GM21360 (cell line): ENCODE results near the gene LPAR6.

Source experiments
- ATAC-seq: cut with Tn5 transposase; IDR thresholded peaks from one replicate; pipeline ENCODE4 v1.9.1; 2021; ENCODE audit warnings: mild to moderate bottlenecking, moderate library complexity; ENCODE audit not compliant: unreplicated experiment

LPAR6 gene

GRCh38 chr13:48415516-48415915 lies 2.6 kb upstream of the LPAR6 start:
- ATAC-seq, result no peak

- ATAC-seq, result no peak
These were observed 1.6 kb upstream of the LPAR6 start for GRCh38 chr13:48414501-48414900.

GRCh38 chr13:48411841-48412531 lies 927 bp downstream of the LPAR6 start:
- ATAC-seq, result no peak

- no peak for ATAC-seq
These were observed 1.6 kb downstream of the LPAR6 start for GRCh38 chr13:48411147-48411794.

GRCh38 chr13:48410199-48410598 lies 2.7 kb downstream of the LPAR6 start:
- ATAC-seq, result no peak

- no peak for ATAC-seq
These were observed 7.0 kb downstream of the LPAR6 start for GRCh38 chr13:48405875-48406274.

- no peak for ATAC-seq
These were observed 8.0 kb downstream of the LPAR6 start for GRCh38 chr13:48404952-48405351.

GRCh38 chr13:48403913-48404312 lies 9.0 kb downstream of the LPAR6 start:
- no peak for ATAC-seq

- ATAC-seq, result no peak
These were observed 9.7 kb downstream of the LPAR6 start for GRCh38 chr13:48403151-48403631.

- ATAC-seq, result no peak
These were observed 10.5 kb downstream of the LPAR6 start for GRCh38 chr13:48402325-48402932.

- no peak for ATAC-seq
These were observed 11.4 kb downstream of the LPAR6 start for GRCh38 chr13:48401480-48401879.

- ATAC-seq, result no peak
These were observed 12.0 kb downstream of the LPAR6 start for GRCh38 chr13:48400850-48401291.

GRCh38 chr13:48400090-48400694 lies 12.7 kb downstream of the LPAR6 start:
- no peak for ATAC-seq

- ATAC-seq, result no peak
These were observed 14.3 kb downstream of the LPAR6 start for GRCh38 chr13:48398450-48399095.

GRCh38 chr13:48397744-48398143 lies 15.2 kb downstream of the LPAR6 start:
- no peak for ATAC-seq

- no peak for ATAC-seq
These were observed 19.2 kb downstream of the LPAR6 start for GRCh38 chr13:48393698-48394085.

GRCh38 chr13:48393030-48393697 lies 19.7 kb downstream of the LPAR6 start:
- no peak for ATAC-seq

- no peak for ATAC-seq
These were observed 21.7 kb downstream of the LPAR6 start for GRCh38 chr13:48391257-48391656.

GRCh38 chr13:48386816-48387215 lies 26.1 kb downstream of the LPAR6 start:
- no peak for ATAC-seq

GRCh38 chr13:48383384-48383783 lies 29.5 kb downstream of the LPAR6 start:
- no peak for ATAC-seq

- ATAC-seq, result no peak
These were observed 32.3 kb downstream of the LPAR6 start for GRCh38 chr13:48380581-48380980.
